GM12878 (cell line): ENCODE data around the gene C2orf74. TPM values are rescaled to one million over a fixed set of nuclear protein-coding genes. Genes with fewer than 3 reads are reported as not detected.
A peak's percentile ranks its signal among the peaks of the same experiment; 100 is the strongest.
"Not testable (repeated sequence)": the region's sequence is repeated elsewhere in the genome, so short reads cannot be mapped to it uniquely, and the experiment has no call there.

Source experiments
- ATAC-seq: fragments of 200-7000 bp; cut with Tn5 transposase; 3 replicates; pipeline ENCODE4 v1.9.1; 2020; ENCODE audit warnings: mild to moderate bottlenecking, moderate library complexity
- BruUV-seq: library from RNA; stranded (reverse); fragments of 400-500 nt; replicated peaks from 2 replicates; lab custom pipeline; 2021; lab: Mats Ljungman, UMichigan
- CTCF ChIA-PET: fragments of 300-600 bp; sonication (Branson Sonifier 250); formaldehyde crosslinking; extraction: SDS; loops from one replicate; lab custom pipeline; 2021; ENCODE audit warnings: inconsistent platforms; lab: Yijun Ruan, JAX
- POLR2A ChIA-PET: fragments of 350-600 bp; formaldehyde crosslinking; extraction: SDS; loops from one replicate; lab custom pipeline; 2021; ENCODE audit warnings: inconsistent platforms; lab: Charles Lee
- RAD21 ChIA-PET: fragments of 300-600 bp; sonication (Branson Sonifier 250); formaldehyde crosslinking; loops from one replicate; lab custom pipeline; 2023; ENCODE audit warnings: antibody characterized with exemption; ENCODE audit not compliant: unreplicated experiment; lab: Charles Lee
- SMC1A ChIA-PET: fragments of 300-600 bp; sonication (Branson Sonifier 250); formaldehyde crosslinking; loops from one replicate; lab custom pipeline; 2023; ENCODE audit not compliant: unreplicated experiment, uncharacterized antibody; lab: Charles Lee
- DNase-seq: peaks from one replicate; pipeline ENCODE4 v3.0.0-alpha.2; 2011; ENCODE audit warnings: low read depth, low spot score
- FAIRE-seq: peaks from 3 replicates; lab custom pipeline; 2011; peaks lifted over from hg19 to GRCh38; lab: Jason Lieb, UNC
- H2AFZ ChIP-seq: 2 replicates; pipeline ENCODE4 v1.6.0; 2011; ENCODE audit warnings: low read depth, low read length, control low read depth; ENCODE audit not compliant: control insufficient read depth
- H3K27ac ChIP-seq: 2 replicates; pipeline ENCODE4 v1.5.1; 2011; ENCODE audit warnings: control low read depth; ENCODE audit not compliant: control insufficient read depth, insufficient read depth
- H3K27me3 ChIP-seq, 2 experiments: replicated peaks in 1 of 2; 2 replicates each; pipeline versions ENCODE4 v1.6.0 to v1.6.1; 2011; ENCODE audit warnings: low read length in 1 of 2; ENCODE audit not compliant: control insufficient read depth in 2 of 2, insufficient read depth in 2 of 2
- H3K36me3 ChIP-seq, 2 experiments: 2 replicates each; pipeline ENCODE4 v1.5.1; 2011; ENCODE audit warnings: low read length in 1 of 2; ENCODE audit not compliant: control insufficient read depth in 2 of 2, insufficient read depth in 2 of 2
- H3K4me1 ChIP-seq: 2 replicates; pipeline ENCODE4 v1.6.1; 2011; ENCODE audit warnings: mild to moderate bottlenecking, low read length, moderate library complexity, mixed read lengths; ENCODE audit not compliant: control insufficient read depth, insufficient read depth
- H3K4me2 ChIP-seq: 2 replicates; pipeline ENCODE4 v1.6.0; 2011; ENCODE audit warnings: control low read depth; ENCODE audit not compliant: control insufficient read depth, insufficient read depth
- H3K4me3 ChIP-seq: fragments of 200-600 bp; sonication (generic); 2 replicates; pipeline ENCODE4 v1.5.1; 2016
- H3K79me2 ChIP-seq: 2 replicates; pipeline ENCODE4 v1.6.0; 2011; ENCODE audit warnings: low read length; ENCODE audit not compliant: control insufficient read depth, insufficient read depth
- H3K9ac ChIP-seq: 2 replicates; pipeline ENCODE4 v1.8.0; 2011; ENCODE audit warnings: low read length, control low read depth, mixed read lengths; ENCODE audit not compliant: control insufficient read depth, insufficient read depth
- H3K9me3 ChIP-seq: replicated peaks from 3 replicates; pipeline ENCODE4 v1.5.1; 2011; ENCODE audit warnings: mild to moderate bottlenecking, low read length; ENCODE audit not compliant: control insufficient read depth, insufficient read depth
- H4K20me1 ChIP-seq: 2 replicates; pipeline ENCODE4 v1.6.0; 2011; ENCODE audit not compliant: control insufficient read depth, insufficient read depth
- BRCA1 ChIP-seq: IDR thresholded peaks from 2 replicates; pipeline ENCODE4 v1.6.1; 2011; ENCODE audit warnings: low read depth, low read length, improper control_type of control experiment
- CHD2 ChIP-seq: IDR thresholded peaks from 2 replicates; pipeline ENCODE4 v1.6.1; 2011; ENCODE audit warnings: low read depth, low read length, improper control_type of control experiment, borderline replicate concordance
- CREB1 ChIP-seq: IDR thresholded peaks from 2 replicates; pipeline ENCODE4 v1.6.1; 2012; ENCODE audit warnings: low read depth, mild to moderate bottlenecking, inconsistent platforms
- DPF2 ChIP-seq: fragments of 450-650 bp; IDR thresholded peaks from 2 replicates; pipeline ENCODE4 v1.6.1; 2017; ENCODE audit warnings: mild to moderate bottlenecking
- HDGF ChIP-seq: fragments of 450-650 bp; IDR thresholded peaks from 2 replicates; pipeline ENCODE4 v1.6.1; 2016; ENCODE audit warnings: antibody characterized with exemption
- MYB ChIP-seq: fragments of 150-350 bp; IDR thresholded peaks from 2 replicates; pipeline ENCODE4 v1.6.1; 2014; ENCODE audit warnings: mild to moderate bottlenecking, low read depth, low read length, borderline replicate concordance
- NFYB ChIP-seq: IDR thresholded peaks from 2 replicates; pipeline ENCODE4 v1.6.1; 2011; ENCODE audit warnings: low read depth, mild to moderate bottlenecking, low read length, improper control_type of control experiment, moderate library complexity; ENCODE audit not compliant: insufficient read depth
- REST ChIP-seq: IDR thresholded peaks from 2 replicates; pipeline ENCODE4 v1.6.1; 2012; ENCODE audit warnings: mild to moderate bottlenecking, low read depth, low read length
- SREBF2 ChIP-seq: IDR thresholded peaks from 2 replicates; pipeline ENCODE4 v1.6.1; 2012; ENCODE audit warnings: mild to moderate bottlenecking, low read length
- TCF7 ChIP-seq: IDR thresholded peaks from 2 replicates; pipeline ENCODE4 v1.6.1; 2014; ENCODE audit warnings: antibody characterized with exemption, borderline replicate concordance
- YBX1 ChIP-seq: fragments of 450-650 bp; IDR thresholded peaks from 2 replicates; pipeline ENCODE4 v1.6.1; 2016; ENCODE audit warnings: antibody characterized with exemption
- ZSCAN29 ChIP-seq: fragments of 450-650 bp; IDR thresholded peaks from 2 replicates; pipeline ENCODE4 v1.6.1; 2017; ENCODE audit warnings: mild to moderate bottlenecking, moderate library complexity
- WGBS: methylation state at CpG from one replicate; pipeline ENCODE4 v1.1.6; 2016; ENCODE audit warnings: low lambda C conversion rate; ENCODE audit not compliant: insufficient replicate concordance, insufficient coverage; ENCODE audit errors: missing lambda C conversion rate; 5-methylcytosine and 5-hydroxymethylcytosine counted together
- in situ Hi-C: fragments of 300-500 bp; cut with MboI; formaldehyde crosslinking; loops from 9 replicates; pipeline ENCODE4 v1.14.3; 2018; ENCODE audit warnings: mixed read lengths
- intact Hi-C: fragments of 100-400 bp; cut with micrococcal nuclease; formaldehyde crosslinking; loops from one replicate; pipeline ENCODE4 v1.14.2; 2022; ENCODE audit not compliant: unreplicated experiment
- polyA plus RNA-seq, 11 experiments: library from polyadenylated mRNA; depleted of rRNA in 4 of 11; unstranded in 6 of 11; stranded (reverse) in 5 of 11; fragments of >200 nt; fragmentation: Nextera tagmentation in 4 of 11; fragmentation: Illumina TruSeq in 1 of 11; extraction: Ambion mirVana in 4 of 11; extraction: Trizol in 1 of 11; gene quantifications; 1 replicate in 1 of 11; 2 replicates in 10 of 11; pipeline versions ENCODE4 v1.2.1 to v1.2.3, GENCODE V29; 2011 to 2016; ENCODE audit warnings: inconsistent platforms in 2 of 11, missing spikeins in 2 of 11, low read depth in 1 of 11
- total RNA-seq, 4 experiments: library from RNA; depleted of rRNA in 3 of 4; stranded (reverse); fragments of >200 nt in 3 of 4; fragmentation: Illumina TruSeq in 1 of 4; extraction: Trizol in 1 of 4; gene quantifications; 2 replicates each; pipeline versions ENCODE4 v1.2.1 to v1.2.3, GENCODE V29; 2013 to 2021

The C2orf74 gene
- total and polyA plus RNA-seq, 10 of the 15 experiments (the other 5 are each of a cell fraction or from before 2014, with no cell fraction given): 3.8 to 25.0 (median 15.2) TPM

- H3K4me2 ChIP-seq: peak overlapping the region; percentile 87
- BruUV-seq: no TSS peak
- intact Hi-C loops: loop anchor here (2.0 kb wide), 1 partner anchor 31 kb away; no protein-coding TSS in a partner anchor
- no peak for DNase-seq
- peaks cover 0 to 4% of the 10 kb centered on the region in 2 experiments; a peak in 1 of 4 replicates for H3K36me3 ChIP-seq
- TF ChIP-seq CREB1 (no peak), ZSCAN29 (no peak), HDGF (no peak), TCF7 (no peak), DPF2 (no peak), YBX1 (no peak), REST (no peak), NFYB (no peak), MYB (no peak), CHD2 (no peak), BRCA1 (no peak), SREBF2 (no peak)
- TF ChIP-seq, all 136 proteins: peak for 0
- RAD21 ChIA-PET: interaction anchor here (1.3 kb wide), 1 partner anchor 11 kb away, joined by 9 read pairs; no protein-coding TSS in a partner anchor
- no peaks in the 10 kb centered on the region for H3K4me1 ChIP-seq
- H3K27ac ChIP-seq: no peak overlapping the region
- no peak overlapping the region for H2AFZ ChIP-seq
- H4K20me1 ChIP-seq: no peaks in the 10 kb centered on the region
- no peaks in the 10 kb centered on the region for H3K27me3 ChIP-seq
- SMC1A ChIA-PET: interaction anchor here (1.7 kb wide), 1 partner anchor 12 kb away, joined by 4 read pairs; no protein-coding TSS in a partner anchor
- no peak overlapping the region for H3K9ac ChIP-seq
- CTCF ChIA-PET: interaction anchor here (1.1 to 3.4 kb wide), 2 partner anchors 32 to 439 kb away, joined by 3 to 10 read pairs; no protein-coding TSS in a partner anchor
- FAIRE-seq (no peak), ATAC-seq (no peak)
- in situ Hi-C loops: no loop called here
- peaks cover 3% of the 10 kb centered on the region; the same call in 1 of the 2 replicates for H3K79me2 ChIP-seq
- H3K9me3 ChIP-seq: no peaks in the 10 kb centered on the region
- WGBS: 98% methylated on average over 2 of the region's 2 CpGs
- POLR2A ChIA-PET: interaction anchor here (1.0 to 1.7 kb wide), 3 partner anchors 11 to 80 kb away, joined by 3 to 4 read pairs (median 3); partner anchors contain the start of gene SANBR
- 0 out of 2 replicates have a peak overlapping the region, but pooled peaks have one; percentile 63 for H3K4me3 ChIP-seq
Measured at GRCh38 chr2:61145990-61146389, 16.0 kb upstream of the C2orf74 start.

GRCh38 chr2:61148091-61148490 is 13.9 kb upstream of the C2orf74 start:
- H3K4me3 ChIP-seq, H4K20me1 ChIP-seq, FAIRE-seq, RAD21 ChIA-PET, H3K36me3 ChIP-seq, H3K4me1 ChIP-seq, intact Hi-C loops, DNase-seq, H3K27me3 ChIP-seq, SMC1A ChIA-PET, H3K9ac ChIP-seq, POLR2A ChIA-PET, H3K79me2 ChIP-seq, H3K27ac ChIP-seq, in situ Hi-C loops, BruUV-seq, H2AFZ ChIP-seq, ATAC-seq, H3K4me2 ChIP-seq, H3K9me3 ChIP-seq, CTCF ChIA-PET: not testable (repeated sequence)
- 95% methylated on average over 5 of the region's 5 CpGs for WGBS
